Stimulated activated naive B cell treated with anti-CD40 and anti-IgM and Interleukin-4, amounts not matched to agents 10 μg/mL and 1 μg/mL and 100 μg/mL, for 72 hours (primary cell): ENCODE measurements around the gene PAQR6.

ENCODE experiments used
- ATAC-seq, 2 donors: fragments of 150-1000 bp; cut with Tn5 transposase; replicated peaks; 2 replicates each; pipeline ENCODE4 v1.10.0; 2021; ENCODE audit warnings: moderate library complexity in 1 of 2
- DNase-seq: peaks from one replicate; pipeline ENCODE4 v3.0.0; 2021
- H3K27ac Mint-ChIP-seq: one replicate; pipeline ENCODE4 v1.8.0; 2022; ENCODE audit warnings: mild to moderate bottlenecking, mixed read lengths
- H3K27me3 Mint-ChIP-seq, 2 donors: one replicate each; pipeline ENCODE4 v1.8.0; 2022; ENCODE audit warnings: mixed read lengths in 2 of 2
- H3K36me3 Mint-ChIP-seq, 2 donors: one replicate each; pipeline ENCODE4 v1.8.0; 2022; ENCODE audit warnings: mixed read lengths in 2 of 2, mild to moderate bottlenecking in 1 of 2
- H3K4me1 Mint-ChIP-seq, 2 donors: one replicate each; pipeline ENCODE4 v1.8.0; 2022; ENCODE audit warnings: mixed read lengths in 2 of 2, mild to moderate bottlenecking in 1 of 2
- H3K4me3 Mint-ChIP-seq, 2 donors: one replicate each; pipeline ENCODE4 v1.8.0; 2022; ENCODE audit warnings: mild to moderate bottlenecking in 2 of 2, mixed read lengths in 2 of 2, moderate library complexity in 1 of 2
- H3K9me3 Mint-ChIP-seq, 2 donors: one replicate each; pipeline ENCODE4 v1.8.0; 2022; ENCODE audit warnings: mixed read lengths in 2 of 2, mild to moderate bottlenecking in 1 of 2

The PAQR6 gene

DNA sequence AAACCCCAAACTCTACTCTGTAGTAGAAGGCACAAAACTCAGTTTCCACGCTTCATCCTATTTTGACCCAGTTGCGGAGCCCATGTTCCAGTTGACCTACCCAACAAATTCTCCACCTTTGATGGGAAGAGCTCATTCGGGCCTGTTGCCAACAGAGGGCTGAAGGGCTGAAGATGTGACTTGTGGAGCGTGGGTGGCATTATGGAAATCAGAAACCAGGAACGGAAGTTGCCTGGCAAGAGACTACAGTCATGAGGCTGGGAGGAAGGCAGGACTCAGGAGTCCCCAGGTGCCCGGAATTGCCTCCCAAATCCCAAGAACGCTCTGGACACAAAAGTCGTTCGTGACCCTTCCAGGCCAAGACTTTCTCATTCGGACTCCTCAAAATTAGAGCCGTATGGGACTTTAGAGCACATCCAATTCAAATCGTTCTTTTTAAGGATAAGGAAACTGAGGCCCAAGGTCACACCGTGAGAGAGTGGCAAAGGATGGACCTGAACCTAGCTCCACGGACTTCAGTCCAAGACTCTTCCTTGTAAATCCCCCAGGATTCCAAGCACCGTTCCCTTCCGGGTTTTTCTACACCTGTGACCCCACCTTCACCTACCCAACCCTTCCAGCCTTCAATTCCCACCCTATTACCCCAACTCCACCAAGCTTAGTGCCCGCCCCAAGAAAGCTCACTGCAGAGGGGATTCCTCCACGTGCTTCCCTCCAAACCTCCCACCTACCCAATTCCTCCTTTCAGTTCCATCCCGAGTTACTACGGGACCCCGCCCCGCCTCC is 34.0 kb upstream of the PAQR6 start:
- H3K4me3 Mint-ChIP-seq: peak overlapping the region; percentile 88 to 90
- H3K4me1 Mint-ChIP-seq: peaks cover 25 to 40% of the 10 kb centered on the region in 2 donors
- H3K27ac Mint-ChIP-seq: peak overlapping the region; percentile 97
- H3K9me3 Mint-ChIP-seq: no peaks in the 10 kb centered on the region
- DNase-seq (peak; percentile 8), ATAC-seq (peak in 1 of 2 donors; percentile 8)
- peaks cover 27 to 55% of the 10 kb centered on the region in 2 donors for H3K36me3 Mint-ChIP-seq
- H3K27me3 Mint-ChIP-seq: no peaks in the 10 kb centered on the region

DNA sequence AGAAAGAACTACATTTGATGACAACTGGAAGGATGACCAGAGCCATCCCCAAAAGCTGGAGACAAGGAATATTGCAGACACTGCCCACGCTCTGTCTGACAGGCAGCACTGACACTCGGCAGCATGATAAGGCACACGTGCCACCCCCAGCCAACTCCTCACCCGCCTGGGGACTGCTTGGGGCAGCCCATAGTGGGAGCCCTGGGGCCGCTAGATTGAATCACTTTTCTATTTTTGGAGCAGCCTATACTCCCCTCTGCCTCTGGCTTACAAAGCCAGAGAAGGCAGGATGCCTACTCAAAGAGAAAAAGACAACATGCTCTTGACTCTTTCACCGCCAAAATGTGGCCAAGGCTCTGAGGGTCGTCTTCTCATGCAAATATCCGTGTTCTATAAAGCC is 33.4 kb upstream of the PAQR6 start:
- peak overlapping the region; percentile 97 for H3K27ac Mint-ChIP-seq

DNA sequence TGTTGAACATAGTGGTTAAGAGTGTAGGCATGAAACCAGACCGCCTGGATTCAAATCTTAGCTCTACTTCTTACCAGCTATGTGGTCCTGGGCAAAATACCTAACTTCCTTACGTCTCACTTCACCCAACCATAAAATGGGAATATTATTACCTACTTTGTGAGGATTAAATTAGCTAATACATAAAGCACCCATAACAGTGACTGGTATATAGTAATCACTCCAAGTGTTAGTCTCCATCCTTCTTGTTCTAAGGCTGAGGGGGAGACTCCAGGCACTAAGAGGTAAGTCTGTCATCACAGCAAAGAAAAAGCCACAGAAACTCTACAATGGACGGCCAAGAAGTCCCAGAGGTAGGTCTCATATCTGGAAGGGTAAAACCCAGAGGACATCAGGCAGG is 32.0 kb upstream of the PAQR6 start:
- Mint-ChIP-seq H3K27ac (no peak overlapping the region), H3K27me3 (no peaks in the 10 kb centered on the region), H3K36me3 (peaks cover 23 to 53% of the 10 kb centered on the region in 2 donors), H3K4me3 (no peak overlapping the region), H3K9me3 (no peaks in the 10 kb centered on the region), H3K4me1 (peaks cover 25 to 40% of the 10 kb centered on the region in 2 donors)
- ATAC-seq: no peak
- no peak for DNase-seq

More for the DNA sequence above, 33.4 kb upstream of the PAQR6 start:
- peaks cover 24 to 56% of the 10 kb centered on the region in 2 donors for H3K36me3 Mint-ChIP-seq
- no peaks in the 10 kb centered on the region for H3K27me3 Mint-ChIP-seq
- DNase-seq (peak; percentile 47), ATAC-seq (peak; percentile 58 to 67)
- H3K9me3 Mint-ChIP-seq: no peaks in the 10 kb centered on the region
- H3K4me3 Mint-ChIP-seq: peak overlapping the region; percentile 88 to 90
- H3K4me1 Mint-ChIP-seq: peaks cover 25 to 40% of the 10 kb centered on the region in 2 donors

DNA sequence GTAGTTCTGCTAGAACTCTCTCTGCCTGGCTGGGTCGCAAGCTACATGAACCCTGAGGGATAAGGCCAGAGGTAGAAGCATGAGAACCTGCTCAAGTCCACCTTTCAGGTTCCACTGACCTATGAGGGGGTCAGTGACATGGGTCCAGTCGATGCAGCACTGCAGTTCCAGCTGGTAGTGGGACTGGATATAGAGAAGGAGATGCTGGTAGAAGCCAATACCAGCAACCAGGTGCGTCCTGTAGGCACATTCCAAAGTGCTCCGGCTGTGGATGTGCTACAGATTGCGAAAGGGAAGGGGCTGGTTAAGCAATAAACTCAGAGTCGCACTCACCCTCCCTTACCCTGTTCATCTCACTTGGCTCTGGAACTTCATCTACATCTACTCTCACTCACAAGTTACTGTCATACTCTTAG is 29.1 kb upstream of the PAQR6 start:
- Mint-ChIP-seq H3K4me1 (peaks cover 11 to 22% of the 10 kb centered on the region in 2 donors), H3K9me3 (no peaks in the 10 kb centered on the region), H3K4me3 (no peak overlapping the region), H3K27me3 (no peaks in the 10 kb centered on the region), H3K27ac (no peak overlapping the region), H3K36me3 (peaks cover 42 to 60% of the 10 kb centered on the region in 2 donors)
- no peak for DNase-seq
- no peak for ATAC-seq

DNA sequence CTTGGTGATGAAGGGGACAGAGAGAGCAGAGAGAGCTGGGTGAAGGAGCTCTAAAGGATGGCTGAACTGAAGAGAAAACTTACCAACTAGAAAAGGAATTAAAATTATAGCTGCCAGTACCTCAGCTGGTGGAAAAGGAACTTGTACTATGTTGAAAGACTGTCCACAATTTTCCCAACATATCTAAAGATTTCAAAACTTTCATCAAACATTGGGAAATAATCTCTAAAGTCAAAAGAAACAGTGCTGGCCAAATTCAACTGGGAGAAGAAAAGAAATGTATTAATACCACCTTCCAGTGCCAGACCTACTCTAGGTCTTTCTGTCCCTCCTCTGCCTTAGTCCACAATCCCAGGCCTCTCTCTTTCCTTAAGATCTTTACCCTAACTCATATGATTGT is 28.7 kb upstream of the PAQR6 start:
- DNase-seq: no peak
- peaks cover 10 to 19% of the 10 kb centered on the region in 2 donors for H3K4me1 Mint-ChIP-seq
- H3K9me3 Mint-ChIP-seq: no peaks in the 10 kb centered on the region
- H3K4me3 Mint-ChIP-seq: no peak overlapping the region
- H3K27ac Mint-ChIP-seq: no peak overlapping the region
- no peak for ATAC-seq
- H3K36me3 Mint-ChIP-seq: peaks cover 44 to 59% of the 10 kb centered on the region in 2 donors
- H3K27me3 Mint-ChIP-seq: no peaks in the 10 kb centered on the region

DNA sequence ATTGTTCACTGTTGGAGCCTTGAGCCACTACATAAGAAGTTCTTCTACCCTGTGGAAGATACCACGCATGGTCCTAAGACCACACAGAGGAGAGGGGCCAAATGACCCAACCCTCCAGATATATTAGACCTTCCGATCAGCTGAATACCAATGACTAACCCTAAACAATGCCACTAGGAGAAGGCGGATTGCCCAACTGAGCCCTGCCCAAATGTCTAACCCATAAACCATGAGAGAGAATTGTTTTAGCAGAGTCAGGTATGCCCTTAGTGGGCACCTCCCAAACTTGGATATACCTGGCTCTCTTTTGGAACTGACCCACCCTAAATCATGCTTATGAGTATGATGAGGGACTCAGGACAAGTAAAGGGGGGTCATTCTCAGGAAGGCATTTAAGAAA is 22.5 kb upstream of the PAQR6 start:
- ATAC-seq (no peak), DNase-seq (no peak)
- Mint-ChIP-seq H3K27me3 (no peaks in the 10 kb centered on the region), H3K36me3 (peaks cover 58 to 60% of the 10 kb centered on the region in 2 donors), H3K4me1 (peaks cover 3 to 7% of the 10 kb centered on the region in 2 donors), H3K9me3 (no peaks in the 10 kb centered on the region), H3K27ac (no peak overlapping the region), H3K4me3 (no peak overlapping the region)

DNA sequence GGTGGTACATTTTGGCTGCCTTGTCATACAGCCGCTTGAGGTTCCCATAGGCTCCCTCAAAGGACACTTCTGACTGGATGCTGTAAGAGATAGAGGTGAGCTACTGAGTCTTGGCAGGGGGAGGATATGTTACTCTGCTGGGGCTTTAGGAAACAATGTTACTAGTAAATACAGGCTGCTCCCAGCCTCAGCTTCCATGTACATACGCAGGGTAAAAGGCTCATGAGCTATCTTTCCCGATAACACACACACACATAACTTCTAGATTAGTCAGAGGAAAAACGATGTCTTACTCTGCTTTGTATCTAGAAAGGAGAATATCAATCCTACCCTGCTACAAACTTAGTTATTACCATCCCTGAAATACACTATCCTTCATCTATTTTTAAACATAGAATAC is 20.5 kb upstream of the PAQR6 start:
- H3K4me1 Mint-ChIP-seq: peaks cover 5 to 8% of the 10 kb centered on the region in 2 donors
- peaks cover 54 to 60% of the 10 kb centered on the region in 2 donors for H3K36me3 Mint-ChIP-seq
- no peaks in the 10 kb centered on the region for H3K27me3 Mint-ChIP-seq
- no peak for DNase-seq
- H3K27ac Mint-ChIP-seq: no peak overlapping the region
- ATAC-seq: no peak
- no peaks in the 10 kb centered on the region for H3K9me3 Mint-ChIP-seq
- no peak overlapping the region for H3K4me3 Mint-ChIP-seq

DNA sequence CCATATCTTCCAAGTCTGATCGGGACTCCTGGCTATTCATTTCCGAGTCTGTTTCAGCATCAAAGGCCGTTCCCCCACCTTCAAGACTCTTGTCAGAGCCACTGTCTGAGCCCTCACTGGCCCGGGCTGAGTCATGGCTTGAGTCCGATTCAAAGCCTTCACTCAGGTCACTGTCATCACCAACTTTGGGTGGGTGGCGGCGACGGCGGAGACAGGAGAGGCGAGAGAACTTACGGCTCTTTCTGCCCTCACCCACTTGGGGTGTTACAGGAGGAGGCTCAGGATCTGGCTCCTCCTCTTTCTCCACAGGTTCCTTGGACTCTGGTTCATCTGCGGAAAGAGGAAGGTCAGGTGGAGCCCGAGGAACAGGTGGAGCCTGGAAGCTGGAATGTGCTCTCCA is 18.2 kb upstream of the PAQR6 start:
- no peaks in the 10 kb centered on the region for H3K27me3 Mint-ChIP-seq
- peaks cover 5 to 8% of the 10 kb centered on the region in 2 donors for H3K4me1 Mint-ChIP-seq
- H3K27ac Mint-ChIP-seq: no peak overlapping the region
- no peaks in the 10 kb centered on the region for H3K9me3 Mint-ChIP-seq
- DNase-seq (no peak), ATAC-seq (no peak)
- no peak overlapping the region for H3K4me3 Mint-ChIP-seq
- H3K36me3 Mint-ChIP-seq: peaks cover 56 to 65% of the 10 kb centered on the region in 2 donors

DNA sequence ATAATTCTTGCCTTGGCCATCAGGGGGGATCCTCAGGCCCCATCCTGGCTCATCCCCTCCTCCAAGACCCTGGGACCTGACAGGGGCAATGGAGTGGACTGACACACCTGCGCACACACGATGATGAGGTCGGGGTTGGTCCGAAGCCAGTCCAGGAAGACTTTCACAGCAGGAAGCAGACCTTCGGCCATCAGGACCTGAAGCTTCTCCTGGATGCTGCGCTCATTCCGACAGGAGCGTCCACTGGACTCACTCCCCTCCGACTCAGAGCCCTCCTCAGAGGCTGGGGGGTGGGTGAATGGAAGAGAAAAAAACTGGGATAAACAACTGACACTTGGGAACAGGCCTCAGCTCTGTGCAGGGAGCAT is 15.4 kb upstream of the PAQR6 start:
- Mint-ChIP-seq H3K9me3 (no peaks in the 10 kb centered on the region), H3K27me3 (no peaks in the 10 kb centered on the region), H3K36me3 (peaks cover 63 to 70% of the 10 kb centered on the region in 2 donors), H3K4me3 (no peak overlapping the region), H3K27ac (no peak overlapping the region), H3K4me1 (peaks cover 5 to 8% of the 10 kb centered on the region in 2 donors)
- ATAC-seq (no peak), DNase-seq (no peak)

DNA sequence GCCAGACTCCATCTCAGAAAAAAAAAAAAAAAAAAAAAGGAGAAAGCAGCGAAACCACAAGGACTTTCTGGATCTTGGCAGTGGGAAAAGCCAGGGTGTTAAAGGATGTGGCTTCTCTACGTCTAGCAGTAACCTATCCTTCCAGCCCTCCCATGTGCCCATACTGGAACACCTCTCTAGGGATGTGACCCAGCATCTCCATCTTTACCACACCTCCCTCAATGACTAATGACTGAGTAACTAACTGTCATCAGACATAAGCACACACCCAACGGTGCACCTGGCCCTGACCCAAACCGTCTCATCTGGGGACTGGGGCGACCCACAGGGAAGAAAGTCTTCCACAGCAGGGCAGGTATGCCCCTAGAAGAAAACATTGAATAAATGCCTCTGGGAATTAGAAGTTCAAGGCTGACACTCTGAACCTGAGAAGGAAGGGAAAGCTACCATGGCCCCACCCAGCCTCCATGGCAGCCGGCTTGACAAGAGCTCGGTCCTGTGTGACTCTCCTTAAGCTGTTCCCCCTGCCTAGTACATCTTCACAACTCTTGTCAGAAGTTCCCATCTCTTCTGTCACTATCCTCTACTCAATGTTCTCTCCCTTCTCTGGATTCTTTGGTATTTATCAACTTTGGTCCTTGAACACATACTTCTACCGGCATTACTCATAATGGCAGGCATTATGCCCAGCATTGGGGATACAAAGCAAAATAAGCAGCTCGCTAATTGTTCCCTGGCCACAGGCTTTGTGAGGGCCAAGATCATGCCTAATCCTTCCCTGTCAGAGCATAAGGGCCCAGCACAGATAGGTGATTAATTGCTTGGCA is 14.8 kb upstream of the PAQR6 start:
- DNase-seq: no peak
- Mint-ChIP-seq H3K36me3 (peaks cover 68 to 74% of the 10 kb centered on the region in 2 donors), H3K27me3 (no peaks in the 10 kb centered on the region), H3K4me1 (peaks cover 5 to 8% of the 10 kb centered on the region in 2 donors), H3K27ac (no peak overlapping the region), H3K9me3 (no peaks in the 10 kb centered on the region), H3K4me3 (no peak overlapping the region)
- no peak for ATAC-seq

DNA sequence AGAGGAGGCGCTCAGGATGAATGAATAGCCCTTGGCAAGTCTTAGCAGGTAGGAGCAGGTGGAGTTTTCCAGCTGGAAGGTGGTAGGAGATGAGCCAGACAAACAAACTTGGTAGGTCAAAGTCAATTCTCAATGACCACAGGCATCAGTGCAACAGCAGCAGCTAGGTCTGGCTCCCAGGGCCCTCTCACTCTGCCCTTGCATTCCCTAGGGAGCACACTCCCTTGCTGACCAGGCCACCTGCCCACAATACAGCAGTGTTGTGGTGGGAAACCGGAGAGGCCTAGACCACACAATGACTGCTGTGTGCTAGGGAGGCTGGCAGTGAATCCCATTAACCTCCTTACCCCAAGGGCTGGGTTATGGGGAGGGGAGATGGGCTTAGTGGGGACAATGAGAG is 13.0 kb upstream of the PAQR6 start:
- H3K27ac Mint-ChIP-seq: peak overlapping the region; percentile 27
- H3K36me3 Mint-ChIP-seq: peaks cover 63 to 70% of the 10 kb centered on the region in 2 donors
- H3K9me3 Mint-ChIP-seq: no peaks in the 10 kb centered on the region
- ATAC-seq (no peak), DNase-seq (no peak)
- H3K4me1 Mint-ChIP-seq: peaks cover 4 to 5% of the 10 kb centered on the region in 2 donors
- H3K4me3 Mint-ChIP-seq: no peak overlapping the region
- H3K27me3 Mint-ChIP-seq: no peaks in the 10 kb centered on the region

DNA sequence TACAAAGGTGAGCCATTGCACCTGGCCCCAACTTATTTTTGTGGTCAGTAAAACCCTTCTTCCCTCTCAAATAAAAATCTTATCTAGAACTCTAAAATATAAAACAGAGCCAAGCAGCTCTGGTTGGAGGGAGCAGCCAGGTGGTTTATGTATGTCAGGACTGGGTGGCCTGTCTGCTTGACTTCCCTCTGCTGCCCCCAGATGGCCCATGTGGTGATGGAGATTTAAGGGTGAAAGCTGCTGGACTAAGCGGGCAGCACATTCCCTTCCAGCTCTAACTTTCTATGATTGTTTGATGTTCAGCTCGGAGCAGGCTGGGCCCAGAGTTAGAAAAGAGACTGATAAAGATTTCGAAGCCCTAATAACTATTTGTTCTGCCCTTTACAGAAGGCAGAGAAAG is 11.9 kb upstream of the PAQR6 start:
- ATAC-seq: no peak
- H3K36me3 Mint-ChIP-seq: peaks cover 58 to 63% of the 10 kb centered on the region in 2 donors
- H3K27ac Mint-ChIP-seq: peak overlapping the region; percentile 62
- H3K27me3 Mint-ChIP-seq: no peaks in the 10 kb centered on the region
- no peak overlapping the region for H3K4me3 Mint-ChIP-seq
- no peak for DNase-seq
- no peaks in the 10 kb centered on the region for H3K4me1 Mint-ChIP-seq
- H3K9me3 Mint-ChIP-seq: no peaks in the 10 kb centered on the region

DNA sequence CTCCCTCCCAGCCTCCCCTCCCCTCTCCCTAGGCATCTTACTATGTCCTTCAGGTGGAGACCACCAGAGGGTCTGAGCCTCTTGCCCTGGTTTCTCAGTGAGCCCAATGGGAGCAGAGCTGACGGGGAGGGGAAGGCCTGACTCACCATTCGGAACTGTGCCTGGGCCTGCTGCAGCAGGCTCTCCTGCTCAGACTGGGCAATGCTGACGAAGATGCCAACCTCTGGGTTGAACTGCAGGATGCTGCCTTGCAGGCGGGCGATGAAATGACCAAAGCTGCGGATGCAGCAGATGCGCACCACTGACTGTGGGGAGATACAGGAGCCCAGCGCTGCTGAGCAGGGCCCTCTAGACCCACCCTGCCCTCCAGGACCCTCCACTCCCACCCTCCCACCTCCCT is 11.0 kb upstream of the PAQR6 start:
- Mint-ChIP-seq H3K27me3 (no peaks in the 10 kb centered on the region), H3K4me1 (no peaks in the 10 kb centered on the region), H3K36me3 (peaks cover 53 to 61% of the 10 kb centered on the region in 2 donors), H3K9me3 (no peaks in the 10 kb centered on the region), H3K4me3 (no peak overlapping the region), H3K27ac (no peak overlapping the region)
- ATAC-seq (no peak), DNase-seq (no peak)

DNA sequence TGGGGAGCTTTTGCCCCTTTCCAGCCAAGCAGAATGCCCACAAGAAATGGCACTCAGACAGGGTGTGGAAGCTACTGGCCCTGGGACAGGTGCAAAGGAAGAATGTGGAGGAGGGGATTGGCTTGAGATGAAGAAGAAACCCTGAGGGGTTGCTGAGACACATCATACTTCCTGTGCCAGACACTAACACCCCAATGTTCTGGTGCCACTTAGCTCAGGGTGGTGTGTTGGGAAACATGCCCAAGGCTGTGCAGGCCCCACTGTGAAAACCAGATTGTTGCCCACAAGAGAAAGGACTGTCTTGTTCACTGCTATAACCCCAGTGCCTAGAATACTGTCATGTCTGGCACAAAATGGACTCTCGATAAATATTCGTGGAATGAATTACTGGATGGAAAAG is 9.9 kb upstream of the PAQR6 start:
- Mint-ChIP-seq H3K27me3 (no peaks in the 10 kb centered on the region), H3K4me1 (peaks cover 0 to 2% of the 10 kb centered on the region in 2 donors), H3K9me3 (no peaks in the 10 kb centered on the region), H3K36me3 (peaks cover 47 to 58% of the 10 kb centered on the region in 2 donors), H3K27ac (peak overlapping the region; percentile 53), H3K4me3 (no peak overlapping the region)
- ATAC-seq (no peak), DNase-seq (no peak)

DNA sequence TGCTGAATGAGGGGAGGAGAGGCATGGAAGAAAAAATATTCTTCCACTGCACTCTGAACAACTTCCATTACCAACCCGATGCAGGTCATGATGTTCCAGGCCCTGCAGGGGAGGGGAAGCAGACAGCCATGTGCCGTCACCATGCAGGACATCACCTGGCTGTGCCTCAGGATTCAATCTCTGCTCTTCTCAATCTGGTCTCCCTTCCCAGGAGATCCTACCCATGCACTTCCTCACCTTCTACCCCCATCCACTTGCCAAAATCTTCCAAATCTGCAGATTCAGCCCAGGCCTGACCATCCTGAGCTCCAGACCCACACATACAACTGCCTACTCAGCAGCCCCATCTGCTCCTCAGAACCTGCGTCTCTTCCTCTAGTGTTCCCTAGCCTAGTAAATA is 5.8 kb upstream of the PAQR6 start:
- Mint-ChIP-seq H3K27me3 (no peaks in the 10 kb centered on the region), H3K4me3 (no peak overlapping the region), H3K36me3 (peaks cover 34 to 55% of the 10 kb centered on the region in 2 donors), H3K4me1 (peaks cover 0 to 2% of the 10 kb centered on the region in 2 donors), H3K27ac (no peak overlapping the region), H3K9me3 (no peaks in the 10 kb centered on the region)
- ATAC-seq (no peak), DNase-seq (no peak)
